Measurements from ENCODE around the gene TREML4.

GRCh38 chr6:41179163-41179562, 49.0 kb upstream of the TREML4 start:
- TF ChIP-seq, protein P1, sequence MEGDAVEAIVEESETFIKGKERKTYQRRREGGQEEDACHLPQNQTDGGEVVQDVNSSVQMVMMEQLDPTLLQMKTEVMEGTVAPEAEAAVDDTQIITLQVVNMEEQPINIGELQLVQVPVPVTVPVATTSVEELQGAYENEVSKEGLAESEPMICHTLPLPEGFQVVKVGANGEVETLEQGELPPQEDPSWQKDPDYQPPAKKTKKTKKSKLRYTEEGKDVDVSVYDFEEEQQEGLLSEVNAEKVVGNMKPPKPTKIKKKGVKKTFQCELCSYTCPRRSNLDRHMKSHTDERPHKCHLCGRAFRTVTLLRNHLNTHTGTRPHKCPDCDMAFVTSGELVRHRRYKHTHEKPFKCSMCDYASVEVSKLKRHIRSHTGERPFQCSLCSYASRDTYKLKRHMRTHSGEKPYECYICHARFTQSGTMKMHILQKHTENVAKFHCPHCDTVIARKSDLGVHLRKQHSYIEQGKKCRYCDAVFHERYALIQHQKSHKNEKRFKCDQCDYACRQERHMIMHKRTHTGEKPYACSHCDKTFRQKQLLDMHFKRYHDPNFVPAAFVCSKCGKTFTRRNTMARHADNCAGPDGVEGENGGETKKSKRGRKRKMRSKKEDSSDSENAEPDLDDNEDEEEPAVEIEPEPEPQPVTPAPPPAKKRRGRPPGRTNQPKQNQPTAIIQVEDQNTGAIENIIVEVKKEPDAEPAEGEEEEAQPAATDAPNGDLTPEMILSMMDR (IDR thresholded peaks at IDR 0.05; ENCODE audit: borderline replicate concordance, extremely low read depth, low read length, poor library complexity, severe bottlenecking), result no peak
- TF ChIP-seq EZH2 (IDR thresholded peaks at IDR 0.05; ENCODE audit: borderline replicate concordance, low read depth, low read length, severe bottlenecking), result no peak
